ENCODE results near the gene FAAP100.

DNA sequence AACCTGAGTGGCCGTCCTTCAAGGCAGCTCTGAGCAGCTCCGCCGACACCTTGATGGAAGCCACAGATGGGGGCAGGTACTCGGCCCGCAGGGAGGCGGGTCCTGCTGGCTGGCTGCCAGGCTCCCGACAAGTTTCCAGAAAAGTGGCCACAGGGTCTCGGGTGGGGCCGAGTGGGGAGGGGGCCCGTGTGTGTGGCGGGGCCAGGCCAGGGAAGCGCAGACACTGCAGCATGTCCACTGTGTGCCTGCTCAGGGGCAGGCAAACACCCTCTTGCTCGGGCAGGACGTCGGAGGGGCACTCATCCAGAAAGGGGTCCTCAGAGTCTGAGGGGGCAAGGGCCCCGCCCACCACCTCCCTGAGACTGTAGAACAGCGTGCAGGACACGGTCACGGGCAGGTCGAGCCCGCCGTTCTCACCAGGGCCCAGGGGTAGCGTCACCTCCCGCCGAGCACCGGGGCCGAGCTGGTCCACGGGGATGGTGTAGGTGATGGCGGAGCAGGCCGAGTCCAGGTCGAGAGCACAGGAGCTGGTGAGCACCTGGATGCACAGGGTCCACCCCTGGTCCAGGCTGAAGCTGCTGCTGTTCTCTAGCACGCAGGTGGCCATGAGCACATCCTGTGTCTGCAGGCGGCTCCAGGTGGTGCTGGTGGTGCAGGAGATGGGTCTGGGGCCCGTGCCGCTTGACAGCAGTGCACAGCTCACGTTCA, 5.1 kb downstream of the FAAP100 start:
- TF ChIP-seq, protein P1, sequence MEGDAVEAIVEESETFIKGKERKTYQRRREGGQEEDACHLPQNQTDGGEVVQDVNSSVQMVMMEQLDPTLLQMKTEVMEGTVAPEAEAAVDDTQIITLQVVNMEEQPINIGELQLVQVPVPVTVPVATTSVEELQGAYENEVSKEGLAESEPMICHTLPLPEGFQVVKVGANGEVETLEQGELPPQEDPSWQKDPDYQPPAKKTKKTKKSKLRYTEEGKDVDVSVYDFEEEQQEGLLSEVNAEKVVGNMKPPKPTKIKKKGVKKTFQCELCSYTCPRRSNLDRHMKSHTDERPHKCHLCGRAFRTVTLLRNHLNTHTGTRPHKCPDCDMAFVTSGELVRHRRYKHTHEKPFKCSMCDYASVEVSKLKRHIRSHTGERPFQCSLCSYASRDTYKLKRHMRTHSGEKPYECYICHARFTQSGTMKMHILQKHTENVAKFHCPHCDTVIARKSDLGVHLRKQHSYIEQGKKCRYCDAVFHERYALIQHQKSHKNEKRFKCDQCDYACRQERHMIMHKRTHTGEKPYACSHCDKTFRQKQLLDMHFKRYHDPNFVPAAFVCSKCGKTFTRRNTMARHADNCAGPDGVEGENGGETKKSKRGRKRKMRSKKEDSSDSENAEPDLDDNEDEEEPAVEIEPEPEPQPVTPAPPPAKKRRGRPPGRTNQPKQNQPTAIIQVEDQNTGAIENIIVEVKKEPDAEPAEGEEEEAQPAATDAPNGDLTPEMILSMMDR (IDR thresholded peaks at IDR 0.05): no peak
- no peak for TF ChIP-seq POLR2A (IDR thresholded peaks at IDR 0.05)

Data from uterus (tissue), 2 donors.